Right cardiac atrium (tissue), 5 donors: ENCODE results near the gene YBX1. TPM values are rescaled to one million over a fixed set of nuclear protein-coding genes. Genes with fewer than 3 reads are reported as not detected.

Experiments
- ATAC-seq, 2 donors: fragments of 200-7000 bp; cut with Tn5 transposase; one replicate each; pipeline versions ENCODE4 v1.8.0 to v1.9.1; 2020; ENCODE audit warnings: moderate library complexity in 2 of 2, mild to moderate bottlenecking in 1 of 2
- DNase-seq, 3 donors: peaks; one replicate each; pipeline ENCODE4 v3.0.0-alpha.2; 2020
- H3K27ac ChIP-seq: one replicate; pipeline ENCODE4 v1.5.1; 2013; ENCODE audit warnings: mild to moderate bottlenecking, low read length, control low read depth, moderate library complexity
- H3K27me3 ChIP-seq: one replicate; pipeline ENCODE4 v1.6.1; 2013; ENCODE audit not compliant: control insufficient read depth, insufficient read depth
- H3K4me1 ChIP-seq: one replicate; pipeline ENCODE4 v1.6.1; 2013; ENCODE audit warnings: low read length; ENCODE audit not compliant: control insufficient read depth, insufficient read depth
- H3K4me3 ChIP-seq: one replicate; pipeline ENCODE4 v1.5.1; 2013; ENCODE audit warnings: low read length, control low read depth
- H3K9me3 ChIP-seq: one replicate; pipeline ENCODE4 v1.6.1; 2013; ENCODE audit warnings: low read length; ENCODE audit not compliant: control insufficient read depth
- WGBS: extraction: QIAGEN DNeasy Blood & Tissue Kit; methylation state at CpG from one replicate; pipeline ENCODE4 v1.1.7; 2013; 5-methylcytosine and 5-hydroxymethylcytosine counted together
- intact Hi-C, 4 donors: fragments of 100-400 bp; cut with DNase I; formaldehyde crosslinking; loops; one replicate each; pipeline versions ENCODE4 v1.11.0 to v1.14.0; 2022 to 2023
- long read RNA-seq, 4 donors: library from polyadenylated mRNA; unstranded; transcript quantifications; one replicate each; pipeline ENCODE4 v2.0.0, GENCODE V29; 2020 to 2021
- polyA plus RNA-seq: library from polyadenylated mRNA; stranded (reverse); fragments of 200-250 nt; gene quantifications from one replicate; pipeline ENCODE4 v1.2.3, GENCODE V29; 2013
- total RNA-seq, 4 donors: library from RNA; stranded (reverse); fragmentation: NEBNext Ultra II Directional; extraction: Animal tissue kit (Norgen Biotek cat#: 25700); gene quantifications; one replicate each; pipeline ENCODE4 v1.2.1, GENCODE V29; 2021
- donor health status: healthy with polysubstance abuse.
- donor health status: DM: no; HTN: yes; CAD: no.
- donor health status: DM: no; HTN: no; CAD: no.
- donor health status: DM: no; HTN: yes; CAD: no; lungs with severe emphysema.
- donor health status: DM: yes; HTN: yes; CAD: no.

The YBX1 gene
- total RNA-seq (100 to 1,000 TPM; 816 to 882 (median 837) TPM), polyA plus RNA-seq (993 TPM)
- long read RNA-seq, donor 1, transcript YBX1-201 (8 exons, 1,514 nt), result major isoform, 227 of 260 reads
- long read RNA-seq, donor 1, partial matches to known transcripts, result 26 of 260 reads
- long read RNA-seq, donor 1, other reads (novel, unspliced or antisense), result 6 of 260 reads
- long read RNA-seq, donor 2, transcript YBX1-201 (8 exons, 1,514 nt), result major isoform, 72 of 87 reads
- long read RNA-seq, donor 2, partial matches to known transcripts, result 13 of 87 reads
- long read RNA-seq, donor 2, other reads (novel, unspliced or antisense), result 2 of 87 reads
- long read RNA-seq, donor 3, transcript YBX1-201 (8 exons, 1,514 nt), result major isoform, 25 of 53 reads
- long read RNA-seq, donor 3, partial matches to known transcripts, result 24 of 53 reads
- long read RNA-seq, donor 3, other reads (novel, unspliced or antisense), result 2 of 53 reads
- long read RNA-seq, donor 4, transcript YBX1-201 (8 exons, 1,514 nt), result major isoform, 160 of 183 reads
- long read RNA-seq, donor 4, partial matches to known transcripts, result 13 of 183 reads
- long read RNA-seq, donor 4, other reads (novel, unspliced or antisense), result 6 of 183 reads

- DNase-seq (peak; percentile 95 to 98 (median 98)), ATAC-seq (peak; percentile 98)
- no peaks in the 10 kb centered on the region for H3K9me3 ChIP-seq
- no peaks in the 10 kb centered on the region for H3K27me3 ChIP-seq
- H3K27ac ChIP-seq, result peak within 1 kb of the TSS; percentile 90
- peaks cover 5% of the 10 kb centered on the region for H3K4me1 ChIP-seq
- peak within 1 kb of the TSS; percentile 98 for H3K4me3 ChIP-seq
- intact Hi-C loops, result no loop called here
- under 1% methylated on average over 54 of the region's 54 CpGs for WGBS
Measured at GRCh38 chr1:42681741-42682483, at the start of gene YBX1. TSS of gene YBX1 (plus strand) at chr1:42682418. CDS start at chr1:42682566, 148 bp downstream.

- no peak for DNase-seq
- no peak for ATAC-seq
- no peaks in the 10 kb centered on the region for H3K27me3 ChIP-seq
- H3K27ac ChIP-seq, result no peak overlapping the region
- no peak overlapping the region for H3K4me3 ChIP-seq
- H3K4me1 ChIP-seq, result no peaks in the 10 kb centered on the region
- intact Hi-C loops, result no loop called here
- H3K9me3 ChIP-seq, result no peaks in the 10 kb centered on the region
Measured at GRCh38 chr1:42639116-42639515, 43.1 kb upstream of the YBX1 start.

DNA sequence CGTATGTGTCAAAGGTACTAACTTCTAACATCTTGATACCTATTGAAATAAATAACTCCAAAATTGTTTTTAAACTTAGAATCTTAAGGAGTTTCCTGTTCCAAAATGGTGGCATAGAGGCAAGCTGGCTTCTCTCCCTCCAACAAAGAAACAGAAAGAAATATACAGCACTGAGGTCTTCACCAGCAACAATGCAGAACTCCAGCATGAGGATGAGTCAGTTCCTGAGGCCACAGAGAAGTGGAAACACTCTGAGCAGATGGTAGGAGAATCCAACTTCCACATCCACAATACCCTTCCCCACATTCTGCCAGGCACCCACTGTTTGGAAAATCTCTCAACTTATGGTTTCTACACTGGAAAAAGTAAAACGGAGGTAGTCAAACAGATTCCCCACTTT, 36.2 kb upstream of the YBX1 start:
- ATAC-seq, result no peak
- no peak for DNase-seq
- no peaks in the 10 kb centered on the region for H3K9me3 ChIP-seq
- H3K4me1 ChIP-seq, result no peaks in the 10 kb centered on the region
- WGBS, result 85% methylated on average over 2 of the region's 2 CpGs
- intact Hi-C loops, result no loop called here
- H3K27me3 ChIP-seq, result no peaks in the 10 kb centered on the region
- H3K27ac ChIP-seq, result no peak overlapping the region
- H3K4me3 ChIP-seq, result no peak overlapping the region

- Histone ChIP-seq H3K27ac (no peak overlapping the region), H3K4me1 (peaks cover 2% of the 10 kb centered on the region), H3K4me3 (peak overlapping the region; percentile 71), H3K9me3 (no peaks in the 10 kb centered on the region), H3K27me3 (no peaks in the 10 kb centered on the region)
- ATAC-seq, result no peak
- 76% methylated on average over 5 of the region's 5 CpGs for WGBS
- intact Hi-C loops, result no loop called here
- no peak for DNase-seq
Measured at GRCh38 chr1:42657201-42657600, 25.0 kb upstream of the YBX1 start.

DNA sequence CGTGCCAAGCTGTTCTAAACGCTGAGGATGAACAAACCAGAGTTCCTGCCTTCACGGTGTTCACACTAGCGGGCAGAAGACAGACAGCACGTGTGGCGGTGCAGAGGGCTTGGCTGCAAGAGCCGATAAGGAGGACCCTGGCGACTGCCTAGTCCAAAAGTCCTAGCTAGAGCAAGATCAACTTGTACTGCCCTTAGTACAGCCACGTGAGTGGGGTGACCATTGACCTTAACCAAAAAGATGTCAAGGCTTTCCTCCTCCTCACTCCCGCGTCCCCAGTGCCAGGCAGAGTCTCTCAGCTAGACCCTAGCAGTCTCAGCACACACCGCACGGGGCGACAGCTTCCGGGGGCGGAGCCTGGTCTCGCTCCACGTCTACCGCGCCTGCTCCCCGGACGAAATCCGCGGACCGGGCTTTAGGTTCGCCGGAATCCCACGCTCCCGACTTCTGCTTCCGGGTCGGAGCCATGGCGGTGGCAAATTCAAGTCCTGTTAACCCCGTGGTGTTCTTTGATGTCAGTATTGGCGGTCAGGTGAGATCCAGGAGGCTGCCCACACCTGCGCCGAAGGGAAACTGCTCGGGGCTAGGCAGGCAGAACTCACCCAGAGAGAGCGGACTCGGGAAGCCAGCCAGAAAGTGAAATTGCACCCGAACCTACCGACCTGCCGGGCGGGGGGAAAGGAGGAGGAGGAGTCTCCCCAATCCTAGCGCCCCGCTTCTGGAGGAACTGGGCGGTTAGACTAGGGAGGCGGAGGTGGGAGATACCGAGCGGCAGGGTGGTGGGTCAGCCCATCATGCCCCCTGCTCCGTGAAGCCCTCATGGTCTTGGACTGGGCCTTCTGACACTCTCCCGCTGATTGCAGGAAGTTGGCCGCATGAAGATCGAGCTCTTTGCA, 24.0 kb upstream of the YBX1 start, which contains the start of gene PPIH:
PPIH (plus strand) TSS at position 443 of the 896 bp plus-strand sequence; CDS start at position 467, 24 bp downstream.
- peak; percentile 96 to 98 (median 97) for DNase-seq
- intact Hi-C loops, result no loop called here
- Histone ChIP-seq H3K4me1 (peaks cover 2% of the 10 kb centered on the region), H3K27me3 (no peaks in the 10 kb centered on the region), H3K9me3 (no peaks in the 10 kb centered on the region), H3K27ac (peak within 1 kb of the TSS; percentile 83), H3K4me3 (peak within 1 kb of the TSS; percentile 71)
- under 1% methylated on average over 53 of the region's 53 CpGs for WGBS
- peak; percentile 100 for ATAC-seq

- no peaks in the 10 kb centered on the region for H3K27me3 ChIP-seq
- peak overlapping the region; percentile 10 for H3K27ac ChIP-seq
- WGBS, result 8% methylated on average over 20 of the region's 20 CpGs
- peaks cover 2% of the 10 kb centered on the region for H3K4me1 ChIP-seq
- no peaks in the 10 kb centered on the region for H3K9me3 ChIP-seq
- peak in 1 of 2 donors; percentile 6 for ATAC-seq
- DNase-seq, result no peak
- intact Hi-C loops, result no loop called here
- H3K4me3 ChIP-seq, result peak overlapping the region; percentile 71
Measured at GRCh38 chr1:42658877-42659337, 23.3 kb upstream of the YBX1 start.

DNA sequence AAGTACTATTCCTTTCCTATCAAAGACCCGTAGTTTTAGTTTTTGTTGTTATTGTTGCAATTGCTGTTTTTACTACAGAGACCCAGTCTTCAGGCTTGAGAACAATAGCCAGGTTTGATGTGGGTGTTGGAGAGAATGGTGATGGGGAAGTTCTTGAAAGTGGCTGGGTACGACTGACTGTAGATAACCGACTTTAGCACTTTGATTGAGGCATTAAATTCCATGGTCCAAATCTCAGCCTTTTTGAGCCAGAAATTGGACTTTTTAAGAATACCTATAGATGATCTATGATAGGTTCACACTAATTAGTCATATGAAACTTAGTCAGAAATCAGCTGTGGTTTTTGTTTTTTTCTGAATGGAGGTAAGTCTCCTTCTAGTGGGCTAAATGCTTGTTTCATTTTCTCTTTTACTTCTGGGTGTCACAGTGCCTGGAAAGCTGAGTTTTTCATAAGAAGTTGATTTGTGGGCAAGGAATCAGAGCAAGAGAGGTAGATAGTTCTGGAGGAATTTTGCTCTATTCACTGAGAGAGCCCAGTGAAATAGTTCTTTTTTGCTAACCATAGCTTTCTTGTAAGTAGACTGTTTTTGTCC, 21.2 kb upstream of the YBX1 start:
- intact Hi-C loops, result no loop called here
- no peak overlapping the region for H3K27ac ChIP-seq
- H3K4me3 ChIP-seq, result no peak overlapping the region
- 78% methylated on average over 3 of the region's 3 CpGs for WGBS
- no peaks in the 10 kb centered on the region for H3K9me3 ChIP-seq
- no peak for DNase-seq
- H3K27me3 ChIP-seq, result no peaks in the 10 kb centered on the region
- H3K4me1 ChIP-seq, result peaks cover 2% of the 10 kb centered on the region
- ATAC-seq, result no peak

DNA sequence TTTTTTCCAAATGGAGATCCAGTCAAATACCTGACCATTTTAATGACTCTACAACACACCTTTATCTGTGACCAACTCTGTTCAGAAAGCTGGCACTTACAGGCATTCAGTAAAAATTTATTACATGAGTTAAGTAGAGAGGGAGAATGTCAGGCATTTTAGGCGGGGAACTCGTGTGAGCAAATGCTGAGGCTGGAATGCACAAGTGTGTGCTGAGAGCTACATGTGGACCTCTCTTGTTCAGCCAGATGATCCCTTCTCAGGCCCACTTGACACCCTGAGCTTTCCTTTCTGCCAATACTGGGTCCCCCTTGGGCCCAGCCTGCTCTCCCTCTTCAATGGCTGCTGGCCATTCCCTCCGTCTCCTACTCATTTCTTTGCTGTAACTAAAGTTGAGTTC, 12.3 kb upstream of the YBX1 start:
- 82% methylated on average over 3 of the region's 3 CpGs for WGBS
- Histone ChIP-seq H3K27me3 (no peaks in the 10 kb centered on the region), H3K27ac (no peak overlapping the region), H3K4me1 (no peaks in the 10 kb centered on the region), H3K9me3 (no peaks in the 10 kb centered on the region), H3K4me3 (no peak overlapping the region)
- no peak for ATAC-seq
- DNase-seq, result no peak
- intact Hi-C loops, result no loop called here

DNA sequence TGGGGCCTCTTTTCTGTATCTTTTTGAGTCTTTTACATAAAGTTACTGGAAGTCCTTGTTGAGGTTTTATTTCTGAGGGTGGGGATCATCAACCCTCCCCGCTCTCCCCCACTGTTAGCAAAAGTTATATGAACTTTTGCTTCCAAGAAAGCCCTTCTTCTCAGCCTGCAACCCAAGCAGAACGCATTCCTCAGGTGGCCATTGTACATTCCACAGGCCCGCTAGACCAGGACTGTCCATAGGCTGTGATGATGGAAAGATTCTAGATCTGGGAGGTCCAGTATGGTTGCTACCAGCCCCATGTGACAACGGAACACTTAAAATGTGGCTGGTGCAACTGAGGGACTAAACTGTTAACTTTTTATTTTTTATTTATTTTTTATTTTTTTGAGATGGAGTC, 11.8 kb upstream of the YBX1 start:
- Histone ChIP-seq H3K4me1 (no peaks in the 10 kb centered on the region), H3K9me3 (no peaks in the 10 kb centered on the region), H3K27me3 (no peaks in the 10 kb centered on the region), H3K4me3 (no peak overlapping the region), H3K27ac (no peak overlapping the region)
- no peak for DNase-seq
- WGBS, result 95% methylated on average over 4 of the region's 4 CpGs
- ATAC-seq, result no peak
- intact Hi-C loops, result no loop called here

DNA sequence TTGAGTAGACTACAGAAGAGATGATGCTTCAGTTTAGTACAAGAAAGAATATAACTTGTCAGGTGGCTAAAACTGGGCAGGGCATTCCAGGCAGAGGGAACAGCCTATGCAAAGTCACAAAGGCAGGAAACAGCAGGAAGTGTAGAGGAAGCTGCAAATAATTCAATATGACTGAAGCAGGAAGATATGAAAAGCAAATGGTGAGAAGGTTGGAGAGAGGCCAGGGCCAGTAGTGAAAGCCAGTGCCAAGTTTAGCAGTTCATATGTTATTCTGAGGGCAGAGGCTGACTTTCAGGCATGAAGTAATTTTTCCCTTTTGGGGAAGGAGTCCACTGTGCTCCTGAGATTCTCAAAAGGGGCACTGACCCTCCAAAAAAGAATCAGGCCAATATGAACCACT, 8.0 kb upstream of the YBX1 start:
- ATAC-seq, result peak; percentile 55 to 68
- H3K4me1 ChIP-seq, result no peaks in the 10 kb centered on the region
- no peaks in the 10 kb centered on the region for H3K9me3 ChIP-seq
- intact Hi-C loops, result no loop called here
- no peak for DNase-seq
- H3K27ac ChIP-seq, result peak overlapping the region; percentile 91
- no peaks in the 10 kb centered on the region for H3K27me3 ChIP-seq
- no peak overlapping the region for H3K4me3 ChIP-seq
